Endothelial cell (in vitro differentiated cells): ENCODE measurements around the gene FLRT2. TPM values are rescaled to one million over a fixed set of nuclear protein-coding genes. Genes with fewer than 3 reads are reported as not detected.

ENCODE experiments used
- DNase-seq: peaks from one replicate; pipeline ENCODE4 v3.0.0; 2021; ENCODE audit warnings: low spot score
- H3K27ac Mint-ChIP-seq: one replicate; pipeline ENCODE4 v1.8.0; 2021; ENCODE audit warnings: mixed read lengths, inconsistent platforms; ENCODE audit not compliant: unreplicated experiment
- H3K27me3 Mint-ChIP-seq: one replicate; pipeline ENCODE4 v1.8.0; 2021; ENCODE audit warnings: mild to moderate bottlenecking, moderate library complexity, mixed read lengths, inconsistent platforms; ENCODE audit not compliant: unreplicated experiment
- H3K36me3 Mint-ChIP-seq: one replicate; pipeline ENCODE4 v1.8.0; 2021; ENCODE audit warnings: mild to moderate bottlenecking, low read depth, mixed read lengths, inconsistent platforms; ENCODE audit not compliant: unreplicated experiment
- H3K4me1 Mint-ChIP-seq: one replicate; pipeline ENCODE4 v1.8.0; 2021; ENCODE audit warnings: mild to moderate bottlenecking, mixed read lengths, inconsistent platforms; ENCODE audit not compliant: unreplicated experiment
- H3K4me3 Mint-ChIP-seq: one replicate; pipeline ENCODE4 v1.8.0; 2021; ENCODE audit warnings: mild to moderate bottlenecking, mixed read lengths, inconsistent platforms; ENCODE audit not compliant: unreplicated experiment
- H3K9me3 Mint-ChIP-seq: one replicate; pipeline ENCODE4 v1.8.0; 2021; ENCODE audit warnings: mixed read lengths, inconsistent platforms; ENCODE audit not compliant: unreplicated experiment
- CTCF ChIP-seq: fragments of 200-600 bp; sonication (generic); IDR thresholded peaks from one replicate; pipeline ENCODE4 v1.5.0; 2021; ENCODE audit warnings: antibody characterized with exemption; ENCODE audit not compliant: unreplicated experiment
- total RNA-seq: library from RNA; stranded (reverse); fragmentation: NEBNext Ultra II Directional; extraction: Animal tissue kit (Norgen Biotek cat#: 25700); gene quantifications from one replicate; pipeline ENCODE4 v1.2.1, GENCODE V29; 2021; ENCODE audit not compliant: unreplicated experiment

The FLRT2 gene
- total RNA-seq, 1 donor from 2014 or later: 7.8 TPM

DNA sequence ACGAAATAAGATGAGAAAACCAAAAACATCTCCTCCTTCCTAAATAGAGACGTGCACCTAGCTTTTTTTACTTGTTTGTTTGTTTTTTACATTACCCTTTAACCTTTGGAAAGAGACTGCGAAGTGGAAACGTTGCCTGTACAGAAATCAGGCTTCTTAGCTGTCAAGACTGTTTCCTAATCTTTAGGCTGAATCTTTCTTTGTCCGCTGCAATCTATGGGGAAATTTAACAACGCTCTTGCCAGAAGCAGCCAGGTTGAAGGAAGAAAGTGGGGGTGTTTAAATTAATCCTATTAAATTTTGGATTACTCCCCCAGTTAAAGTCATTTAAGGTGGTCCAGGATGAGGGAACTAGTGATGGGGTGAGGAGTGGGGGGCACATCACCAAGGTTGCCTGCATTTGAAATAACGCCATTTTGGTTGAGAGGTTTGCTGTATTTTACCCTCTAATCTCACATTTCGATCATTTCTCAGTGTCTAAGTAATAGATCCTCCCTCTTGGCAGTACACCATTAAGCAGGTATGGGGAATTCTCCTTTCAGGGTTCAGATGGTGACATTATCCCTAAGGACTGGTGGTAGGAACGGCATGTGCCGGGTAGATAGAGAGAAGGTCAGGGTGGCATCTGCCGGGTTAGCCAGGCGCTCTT lies 2.6 kb downstream of the FLRT2 start:
- no peaks in the 10 kb centered on the region for H3K9me3 Mint-ChIP-seq
- H3K4me1 Mint-ChIP-seq: peaks cover 44% of the 10 kb centered on the region
- peak overlapping the region; percentile 94 for H3K4me3 Mint-ChIP-seq
- H3K27me3 Mint-ChIP-seq: peaks cover 28% of the 10 kb centered on the region
- no peaks in the 10 kb centered on the region for H3K36me3 Mint-ChIP-seq
- no peak for DNase-seq
- H3K27ac Mint-ChIP-seq: peak overlapping the region; percentile 9
- TF ChIP-seq CTCF: no peak

- H3K4me3 Mint-ChIP-seq: peak overlapping the region; percentile 94
- DNase-seq: peak; percentile 41
- H3K27ac Mint-ChIP-seq: no peak overlapping the region
- H3K4me1 Mint-ChIP-seq: peaks cover 41% of the 10 kb centered on the region
- H3K27me3 Mint-ChIP-seq: peaks cover 28% of the 10 kb centered on the region
- H3K36me3 Mint-ChIP-seq: no peaks in the 10 kb centered on the region
- no peaks in the 10 kb centered on the region for H3K9me3 Mint-ChIP-seq
- no peak for TF ChIP-seq CTCF
Observed at GRCh38 chr14:85533023-85533860, 3.3 kb downstream of the FLRT2 start.

- no peaks in the 10 kb centered on the region for H3K36me3 Mint-ChIP-seq
- H3K4me3 Mint-ChIP-seq: peak overlapping the region; percentile 82
- H3K27me3 Mint-ChIP-seq: peaks cover 28% of the 10 kb centered on the region
- no peak for TF ChIP-seq CTCF
- peak; percentile 30 for DNase-seq
- H3K4me1 Mint-ChIP-seq: peaks cover 36% of the 10 kb centered on the region
- H3K9me3 Mint-ChIP-seq: no peaks in the 10 kb centered on the region
- no peak overlapping the region for H3K27ac Mint-ChIP-seq
Observed at GRCh38 chr14:85533861-85534291, 3.9 kb downstream of the FLRT2 start.

DNA sequence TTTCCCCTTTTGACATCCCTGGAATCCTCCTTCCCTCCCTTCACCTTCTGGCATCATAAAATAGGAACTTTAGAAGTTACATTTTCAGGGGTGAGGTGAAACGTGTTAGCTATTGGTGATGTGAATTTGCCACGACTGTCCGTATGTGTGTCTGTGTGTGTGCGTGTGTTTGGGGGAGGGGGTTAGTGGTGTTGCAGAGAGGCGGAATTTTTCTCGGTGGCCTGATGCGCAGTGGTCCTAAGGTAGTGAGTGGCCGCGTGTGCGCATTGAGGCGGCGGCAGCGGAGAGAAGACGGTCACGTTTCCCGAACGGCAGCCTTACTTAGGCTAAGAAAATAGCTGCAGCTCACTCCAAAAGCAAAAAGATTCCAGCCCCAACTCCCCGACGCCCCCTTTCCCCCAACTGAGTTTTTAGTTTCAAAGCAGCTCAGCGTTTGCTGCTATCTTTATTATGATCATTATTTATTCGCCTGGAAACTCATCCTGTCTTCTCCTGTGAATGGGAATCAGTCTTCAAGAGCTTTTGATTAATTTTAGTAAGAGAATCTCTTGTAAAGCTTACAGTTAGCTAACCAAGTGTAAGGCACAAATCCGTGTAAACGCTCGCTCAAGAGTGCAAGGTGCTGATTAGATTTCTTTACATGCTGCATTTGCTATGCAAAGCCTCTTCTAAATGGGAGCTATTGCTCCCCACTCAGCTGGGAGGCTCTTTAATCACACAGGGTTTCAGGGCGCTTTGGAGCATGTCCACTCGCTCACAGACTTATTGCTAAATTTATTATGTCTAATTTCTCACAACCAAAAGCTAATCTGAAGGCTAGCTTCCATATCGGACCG lies 4.7 kb downstream of the FLRT2 start:
- H3K4me3 Mint-ChIP-seq: peak overlapping the region; percentile 82
- H3K27ac Mint-ChIP-seq: no peak overlapping the region
- TF ChIP-seq CTCF: no peak
- H3K36me3 Mint-ChIP-seq: no peaks in the 10 kb centered on the region
- no peaks in the 10 kb centered on the region for H3K9me3 Mint-ChIP-seq
- DNase-seq: peak; percentile 27
- peaks cover 31% of the 10 kb centered on the region for H3K4me1 Mint-ChIP-seq
- peaks cover 26% of the 10 kb centered on the region for H3K27me3 Mint-ChIP-seq
